Calu3 (cell line): ENCODE results near the gene MPZL2. TPM values are rescaled to one million over a fixed set of nuclear protein-coding genes. Genes with fewer than 3 reads are reported as not detected.

ENCODE experiments used
- BruUV-seq: library from RNA; stranded (reverse); fragments of 400-500 nt; replicated peaks from 2 replicates; lab custom pipeline; 2021; lab: Mats Ljungman, UMichigan
- CTCF ChIA-PET: fragments of 300-600 bp; sonication (Branson Sonifier 250); formaldehyde crosslinking; loops from one replicate; lab custom pipeline; 2022; ENCODE audit warnings: antibody characterized with exemption; lab: Charles Lee
- DNase-seq: peaks from one replicate; pipeline ENCODE4 v3.0.0; 2022
- H3K27ac Mint-ChIP-seq: one replicate; pipeline ENCODE4 v1.8.0; 2022; ENCODE audit warnings: mixed read lengths; ENCODE audit not compliant: unreplicated experiment
- H3K27me3 Mint-ChIP-seq: one replicate; pipeline ENCODE4 v1.8.0; 2022; ENCODE audit warnings: mixed read lengths; ENCODE audit not compliant: unreplicated experiment
- H3K36me3 Mint-ChIP-seq: one replicate; pipeline ENCODE4 v1.8.0; 2022; ENCODE audit warnings: mild to moderate bottlenecking, moderate library complexity, mixed read lengths; ENCODE audit not compliant: insufficient read depth, unreplicated experiment
- H3K4me1 Mint-ChIP-seq: one replicate; pipeline ENCODE4 v1.8.0; 2022; ENCODE audit warnings: mild to moderate bottlenecking, low read depth, mixed read lengths; ENCODE audit not compliant: unreplicated experiment
- H3K4me3 Mint-ChIP-seq: one replicate; pipeline ENCODE4 v1.8.0; 2022; ENCODE audit warnings: mild to moderate bottlenecking, low read depth, moderate library complexity, mixed read lengths; ENCODE audit not compliant: unreplicated experiment
- H3K9me3 Mint-ChIP-seq: one replicate; pipeline ENCODE4 v1.8.0; 2022; ENCODE audit warnings: low read depth, mixed read lengths; ENCODE audit not compliant: unreplicated experiment
- CTCF ChIP-seq: fragments of 200-600 bp; IDR thresholded peaks from one replicate; pipeline ENCODE4 v1.8.0; 2022; ENCODE audit warnings: antibody characterized with exemption; ENCODE audit not compliant: unreplicated experiment
- intact Hi-C: fragments of 100-400 bp; cut with micrococcal nuclease; formaldehyde crosslinking; loops from one replicate; pipeline ENCODE4 v1.10.0; 2022; ENCODE audit not compliant: unreplicated experiment
- total RNA-seq: library from RNA; stranded (reverse); gene quantifications from 2 replicates; pipeline ENCODE4 v1.2.3, GENCODE V29; 2022

Gene MPZL2
- total RNA-seq, 1 experiment from 2014 or later: 69.6 TPM

- intact Hi-C loops: no loop called here
- CTCF ChIA-PET: no interaction called here
- H3K27ac Mint-ChIP-seq: no peak overlapping the region
Measured at GRCh38 chr11:118212781-118213191, 51.3 kb downstream of the MPZL2 start.

GRCh38 chr11:118212131-118212725 lies 51.9 kb downstream of the MPZL2 start:
- H3K4me1 Mint-ChIP-seq: peaks cover 24% of the 10 kb centered on the region
- no peak for TF ChIP-seq CTCF

More at GRCh38 chr11:118212781-118213191, 51.3 kb downstream of the MPZL2 start:
- Mint-ChIP-seq H3K27me3 (no peaks in the 10 kb centered on the region), H3K4me1 (peaks cover 24% of the 10 kb centered on the region), H3K36me3 (no peaks in the 10 kb centered on the region), H3K4me3 (no peak overlapping the region), H3K9me3 (no peaks in the 10 kb centered on the region)
- no peak for TF ChIP-seq CTCF
- DNase-seq: no peak
- BruUV-seq: no TSS peak

DNA sequence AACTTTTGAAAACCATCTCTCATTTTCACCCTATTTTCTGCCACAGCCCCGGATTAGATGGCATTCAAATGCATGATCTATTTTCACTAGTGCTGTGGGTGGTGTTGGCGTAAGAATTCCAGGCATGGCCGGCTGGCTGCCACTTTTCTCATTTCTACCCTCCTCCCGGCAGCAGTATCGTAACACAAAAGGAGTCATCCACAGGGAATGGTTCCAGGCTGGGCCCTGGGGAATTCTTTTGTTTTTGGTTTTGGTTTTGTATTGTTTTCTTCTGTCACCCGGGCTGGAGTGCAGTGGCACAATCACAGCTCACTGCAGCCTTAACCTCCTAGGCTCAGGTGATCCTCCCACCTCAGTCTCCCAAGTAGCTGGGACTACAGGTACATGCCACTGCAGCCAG lies 53.1 kb downstream of the MPZL2 start:
- Mint-ChIP-seq H3K9me3 (no peaks in the 10 kb centered on the region), H3K27ac (no peak overlapping the region), H3K36me3 (no peaks in the 10 kb centered on the region), H3K4me1 (peaks cover 24% of the 10 kb centered on the region), H3K27me3 (no peaks in the 10 kb centered on the region), H3K4me3 (no peak overlapping the region)
- TF ChIP-seq CTCF: no peak
- no peak for DNase-seq
- intact Hi-C loops: no loop called here
- CTCF ChIA-PET: interaction anchor here (0.6 kb wide), 1 partner anchor 139 kb away, joined by 3 read pairs; no protein-coding TSS in a partner anchor
- no TSS peak for BruUV-seq

More at GRCh38 chr11:118212131-118212725, 51.9 kb downstream of the MPZL2 start:
- intact Hi-C loops: no loop called here
- Mint-ChIP-seq H3K36me3 (no peaks in the 10 kb centered on the region), H3K27ac (no peak overlapping the region), H3K9me3 (no peaks in the 10 kb centered on the region), H3K27me3 (no peaks in the 10 kb centered on the region), H3K4me3 (no peak overlapping the region)
- BruUV-seq: no TSS peak
- no peak for DNase-seq
- CTCF ChIA-PET: no interaction called here

DNA sequence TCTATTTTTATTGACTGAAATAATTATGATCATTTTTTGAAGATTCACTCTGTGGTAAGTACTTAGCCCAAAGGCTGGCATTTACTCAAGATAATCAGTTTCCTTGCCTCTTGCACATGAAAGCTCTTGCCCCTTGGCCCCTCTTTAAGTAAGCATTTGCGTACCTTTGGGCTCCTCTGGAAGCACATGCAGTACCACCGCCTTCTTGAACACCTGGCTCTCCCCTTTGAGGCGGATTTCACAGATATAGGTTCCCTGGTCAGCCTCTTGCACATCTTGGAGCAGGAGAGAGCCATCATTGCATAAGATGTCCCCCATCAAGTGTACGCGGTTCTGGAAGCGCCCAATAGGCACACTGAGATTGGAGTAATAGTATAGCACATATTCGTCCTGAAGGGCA lies 53.8 kb downstream of the MPZL2 start:
- no TSS peak for BruUV-seq
- Mint-ChIP-seq H3K4me1 (peaks cover 24% of the 10 kb centered on the region), H3K27me3 (no peaks in the 10 kb centered on the region), H3K36me3 (no peaks in the 10 kb centered on the region), H3K27ac (no peak overlapping the region), H3K4me3 (no peak overlapping the region), H3K9me3 (no peaks in the 10 kb centered on the region)
- TF ChIP-seq CTCF: no peak
- CTCF ChIA-PET: no interaction called here
- no peak for DNase-seq
- intact Hi-C loops: no loop called here
